HFFc6 (cell line): ENCODE results near the gene MELK. TPM values are rescaled to one million over a fixed set of nuclear protein-coding genes. Genes with fewer than 3 reads are reported as not detected.
"Not testable (repeated sequence)": the region's sequence is repeated elsewhere in the genome, so short reads cannot be mapped to it uniquely, and the experiment has no call there.

ENCODE experiments used
- DNase-seq: peaks from one replicate; pipeline ENCODE4 v3.0.0-alpha.2; 2018
- H3K27ac Mint-ChIP-seq: 2 replicates; pipeline ENCODE4 v1.8.0; 2020; ENCODE audit warnings: mild to moderate bottlenecking, mixed read lengths
- H3K27me3 Mint-ChIP-seq: 2 replicates; pipeline ENCODE4 v1.8.0; 2021; ENCODE audit warnings: mild to moderate bottlenecking, moderate library complexity, mixed read lengths; ENCODE audit not compliant: insufficient read depth
- H3K36me3 Mint-ChIP-seq: 2 replicates; pipeline ENCODE4 v1.8.0; 2021; ENCODE audit warnings: low read depth, mixed read lengths
- H3K4me1 Mint-ChIP-seq: 2 replicates; pipeline ENCODE4 v1.8.0; 2020; ENCODE audit warnings: low read depth, mixed read lengths
- H3K4me3 Mint-ChIP-seq: 2 replicates; pipeline ENCODE4 v1.8.0; 2020; ENCODE audit warnings: mild to moderate bottlenecking, moderate library complexity, mixed read lengths
- H3K9me3 Mint-ChIP-seq: 2 replicates; pipeline ENCODE4 v1.8.0; 2020; ENCODE audit warnings: mild to moderate bottlenecking, mixed read lengths
- total RNA-seq, 6 experiments: library from RNA; stranded (reverse); fragmentation: NEBNext Ultra II Directional; extraction: Animal tissue kit (Norgen Biotek cat#: 25700); gene quantifications; 2 replicates in 1 of 6; 3 replicates in 5 of 6; pipeline ENCODE4 v1.2.3, GENCODE V29; 2021
- TF ChIP-seq, protein P1 (sequence below): fragments of 200-600 bp; sonication (generic); IDR thresholded peaks from 2 replicates; pipeline ENCODE4 v1.5.0; 2021; ENCODE audit warnings: antibody characterized with exemption, mild to moderate bottlenecking

Gene MELK
- total RNA-seq, 6 experiments from 2014 or later, result 16.6 to 40.5 (median 35.6) TPM

- peaks cover 8% of the 10 kb centered on the region for H3K27me3 Mint-ChIP-seq
- TF ChIP-seq, protein P1, sequence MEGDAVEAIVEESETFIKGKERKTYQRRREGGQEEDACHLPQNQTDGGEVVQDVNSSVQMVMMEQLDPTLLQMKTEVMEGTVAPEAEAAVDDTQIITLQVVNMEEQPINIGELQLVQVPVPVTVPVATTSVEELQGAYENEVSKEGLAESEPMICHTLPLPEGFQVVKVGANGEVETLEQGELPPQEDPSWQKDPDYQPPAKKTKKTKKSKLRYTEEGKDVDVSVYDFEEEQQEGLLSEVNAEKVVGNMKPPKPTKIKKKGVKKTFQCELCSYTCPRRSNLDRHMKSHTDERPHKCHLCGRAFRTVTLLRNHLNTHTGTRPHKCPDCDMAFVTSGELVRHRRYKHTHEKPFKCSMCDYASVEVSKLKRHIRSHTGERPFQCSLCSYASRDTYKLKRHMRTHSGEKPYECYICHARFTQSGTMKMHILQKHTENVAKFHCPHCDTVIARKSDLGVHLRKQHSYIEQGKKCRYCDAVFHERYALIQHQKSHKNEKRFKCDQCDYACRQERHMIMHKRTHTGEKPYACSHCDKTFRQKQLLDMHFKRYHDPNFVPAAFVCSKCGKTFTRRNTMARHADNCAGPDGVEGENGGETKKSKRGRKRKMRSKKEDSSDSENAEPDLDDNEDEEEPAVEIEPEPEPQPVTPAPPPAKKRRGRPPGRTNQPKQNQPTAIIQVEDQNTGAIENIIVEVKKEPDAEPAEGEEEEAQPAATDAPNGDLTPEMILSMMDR, result no peak
- H3K27ac Mint-ChIP-seq, result peak overlapping the region; percentile 42; the same call in 1 of the 2 replicates
- peaks cover 18% of the 10 kb centered on the region for H3K4me1 Mint-ChIP-seq
- peak; percentile 46 for DNase-seq
- no peak overlapping the region for H3K4me3 Mint-ChIP-seq
- no peaks in the 10 kb centered on the region for H3K9me3 Mint-ChIP-seq
- no peaks in the 10 kb centered on the region for H3K36me3 Mint-ChIP-seq
Observed at GRCh38 chr9:36551129-36551528, 21.6 kb upstream of the MELK start.

DNA sequence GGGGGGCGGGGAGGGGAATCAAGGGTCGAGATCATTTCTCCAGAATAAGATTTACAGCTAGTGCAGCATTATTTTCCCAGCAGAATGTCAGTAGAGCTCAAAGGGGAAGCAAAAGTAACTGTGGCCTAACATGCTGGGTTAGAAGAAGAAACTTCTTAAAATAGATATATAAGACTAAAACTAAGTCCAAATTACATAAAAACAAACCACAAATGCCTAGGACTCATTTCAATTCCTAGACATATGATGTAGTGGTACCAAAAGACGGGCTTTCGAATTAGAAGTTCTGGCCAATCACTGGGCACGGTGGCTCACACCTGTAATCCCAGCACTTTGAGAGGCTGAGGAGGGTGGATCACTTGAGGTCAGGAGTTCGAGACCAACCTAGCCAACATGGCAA lies 20.8 kb upstream of the MELK start:
- H3K27ac Mint-ChIP-seq, result no peak overlapping the region

DNA sequence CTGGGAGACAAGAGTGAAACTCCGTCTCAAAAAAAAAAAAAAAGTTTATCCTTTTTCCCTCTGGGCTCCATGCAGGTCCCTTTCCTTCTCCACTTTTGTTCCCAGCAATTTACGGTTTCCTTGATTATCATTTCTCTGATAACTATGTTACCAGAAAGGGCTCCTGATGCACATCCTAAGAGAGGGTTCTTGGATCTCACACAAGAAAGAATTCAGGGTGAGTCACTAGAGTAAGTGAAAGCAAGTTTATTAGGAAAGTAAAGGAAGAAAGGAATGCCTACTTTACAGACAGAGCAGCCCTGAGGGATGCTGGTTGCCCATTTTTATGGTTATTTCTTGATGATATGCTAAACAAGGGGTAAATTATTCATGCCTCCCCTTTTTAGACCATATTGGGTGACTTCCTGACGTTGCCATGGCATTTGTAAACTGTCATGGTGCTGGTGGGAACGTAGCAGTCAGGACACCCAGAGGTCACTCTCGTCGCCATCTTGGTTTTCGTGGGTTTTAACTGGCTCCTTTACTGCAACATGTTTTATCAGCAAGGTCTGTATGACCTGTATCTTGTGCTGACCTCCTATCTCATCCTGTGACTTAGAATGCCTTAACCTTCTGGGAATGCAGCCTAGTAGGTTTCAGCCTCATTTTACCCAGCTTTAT lies 13.5 kb upstream of the MELK start:
- TF ChIP-seq, protein P1, result no peak
- no peaks in the 10 kb centered on the region for H3K9me3 Mint-ChIP-seq
- peak; percentile 56 for DNase-seq
- H3K27me3 Mint-ChIP-seq, result no peaks in the 10 kb centered on the region
- H3K36me3 Mint-ChIP-seq, result no peaks in the 10 kb centered on the region
- peaks cover 25% of the 10 kb centered on the region for H3K4me1 Mint-ChIP-seq
- H3K27ac Mint-ChIP-seq, result peak overlapping the region; percentile 6; the same call in 1 of the 2 replicates
- H3K4me3 Mint-ChIP-seq, result no peak overlapping the region

More for the DNA sequence above, 20.8 kb upstream of the MELK start:
- TF ChIP-seq, protein P1, result no peak
- Mint-ChIP-seq H3K27me3 (peaks cover 8% of the 10 kb centered on the region), H3K9me3 (no peaks in the 10 kb centered on the region), H3K36me3 (no peaks in the 10 kb centered on the region), H3K4me1 (peaks cover 18% of the 10 kb centered on the region), H3K4me3 (no peak overlapping the region)
- no peak for DNase-seq

- DNase-seq, result no peak
- Mint-ChIP-seq H3K9me3 (no peaks in the 10 kb centered on the region), H3K27me3 (no peaks in the 10 kb centered on the region), H3K4me1 (peaks cover 22% of the 10 kb centered on the region), H3K4me3 (no peak overlapping the region), H3K36me3 (no peaks in the 10 kb centered on the region), H3K27ac (peak overlapping the region; percentile 40; the same call in 1 of the 2 replicates)
- TF ChIP-seq, protein P1, result no peak
Observed at GRCh38 chr9:36560771-36561170, 11.9 kb upstream of the MELK start.

DNA sequence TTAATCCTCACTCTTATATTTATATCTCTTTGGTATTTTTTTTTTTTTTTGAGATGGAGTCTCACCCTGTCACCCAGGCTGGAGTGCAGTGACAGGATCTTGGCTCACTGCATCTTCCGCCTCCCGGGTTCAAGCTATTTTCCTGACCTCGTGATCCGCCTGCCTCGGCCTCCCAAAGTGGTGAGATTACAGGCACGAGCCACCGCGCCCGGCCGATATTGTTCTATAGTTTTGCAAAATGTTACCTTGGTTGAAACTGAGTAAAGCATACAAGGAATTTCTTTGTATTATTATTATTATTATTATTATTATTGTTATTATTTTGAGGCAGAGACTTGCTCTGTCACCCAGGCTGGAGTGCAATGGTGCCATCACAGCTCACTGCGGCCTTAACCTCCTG lies 9.9 kb upstream of the MELK start:
- H3K4me1 Mint-ChIP-seq, result peaks cover 30% of the 10 kb centered on the region
- not testable (repeated sequence) for H3K27ac Mint-ChIP-seq, H3K9me3 Mint-ChIP-seq, H3K27me3 Mint-ChIP-seq, H3K4me3 Mint-ChIP-seq, H3K36me3 Mint-ChIP-seq, DNase-seq

- H3K27me3 Mint-ChIP-seq, result peaks cover 2% of the 10 kb centered on the region
- TF ChIP-seq, protein P1, result no peak
- no peaks in the 10 kb centered on the region for H3K9me3 Mint-ChIP-seq
- no peak overlapping the region for H3K4me3 Mint-ChIP-seq
- DNase-seq, result no peak
- H3K4me1 Mint-ChIP-seq, result peaks cover 10% of the 10 kb centered on the region
- H3K27ac Mint-ChIP-seq, result peak overlapping the region; percentile 65
- H3K36me3 Mint-ChIP-seq, result no peaks in the 10 kb centered on the region
Observed at GRCh38 chr9:36566813-36567221, 5.9 kb upstream of the MELK start.

- H3K4me3 Mint-ChIP-seq, H3K9me3 Mint-ChIP-seq, H3K36me3 Mint-ChIP-seq, H3K27me3 Mint-ChIP-seq, H3K27ac Mint-ChIP-seq, DNase-seq: not testable (repeated sequence)
- peaks cover 12% of the 10 kb centered on the region for H3K4me1 Mint-ChIP-seq
Observed at GRCh38 chr9:36568681-36569080, 4.0 kb upstream of the MELK start.
